ENCODE data around the gene C15orf62. TPM values are rescaled to one million over a fixed set of nuclear protein-coding genes. Genes with fewer than 3 reads are reported as not detected.

The C15orf62 gene
- total and polyA plus RNA-seq, 12 donors: 0.07 to 1.1 (median 0.36) TPM; not detected in 4

DNA sequence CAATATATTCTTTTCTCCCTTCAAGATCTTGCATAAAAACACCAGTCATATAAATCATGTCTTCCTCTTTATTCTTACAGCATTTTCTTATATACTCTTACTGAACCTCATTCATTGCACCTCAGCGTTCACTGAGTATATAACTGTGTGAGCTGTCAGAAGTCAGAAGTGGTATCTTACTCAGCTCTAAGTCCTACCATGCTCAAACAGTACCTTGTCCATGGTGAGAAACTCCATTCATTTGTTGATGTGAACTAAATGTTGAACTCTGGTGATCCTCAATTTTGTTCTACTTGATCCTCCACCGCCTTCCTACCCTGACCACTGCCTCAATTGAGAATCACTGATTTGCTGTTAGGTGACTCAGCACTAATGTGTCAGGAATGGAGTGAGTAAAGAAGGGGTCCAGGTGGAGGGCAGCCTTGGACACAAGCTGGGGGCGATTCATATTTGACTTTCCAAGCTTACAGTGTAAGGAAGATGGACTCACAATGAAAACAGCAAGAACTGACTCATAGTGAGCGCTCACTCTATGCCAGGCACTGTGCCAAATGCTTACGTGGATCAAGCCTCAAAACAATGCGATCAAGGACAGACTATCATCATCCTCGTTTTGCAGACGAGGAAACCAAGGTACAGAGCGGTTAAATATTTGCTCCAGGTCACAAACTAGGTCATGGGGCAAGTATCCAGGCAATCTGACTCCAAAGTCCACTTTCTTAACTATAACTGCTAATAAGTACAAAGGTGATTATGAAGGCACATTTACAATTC lies 23.6 kb downstream of the C15orf62 start:
- DNase-seq: peak; percentile 86 to 96 (median 94)
- no peaks in the 10 kb centered on the region for H3K36me3 ChIP-seq (replicated peaks in 1 of 2)
- H3K4me3 ChIP-seq: no peak overlapping the region
- intact Hi-C loops (cut with DNase I): no loop called here
- H3K9me3 ChIP-seq (replicated peaks in 1 of 3): no peaks in the 10 kb centered on the region
- H3K27me3 ChIP-seq: no peaks in the 10 kb centered on the region
- TF ChIP-seq, protein P1, sequence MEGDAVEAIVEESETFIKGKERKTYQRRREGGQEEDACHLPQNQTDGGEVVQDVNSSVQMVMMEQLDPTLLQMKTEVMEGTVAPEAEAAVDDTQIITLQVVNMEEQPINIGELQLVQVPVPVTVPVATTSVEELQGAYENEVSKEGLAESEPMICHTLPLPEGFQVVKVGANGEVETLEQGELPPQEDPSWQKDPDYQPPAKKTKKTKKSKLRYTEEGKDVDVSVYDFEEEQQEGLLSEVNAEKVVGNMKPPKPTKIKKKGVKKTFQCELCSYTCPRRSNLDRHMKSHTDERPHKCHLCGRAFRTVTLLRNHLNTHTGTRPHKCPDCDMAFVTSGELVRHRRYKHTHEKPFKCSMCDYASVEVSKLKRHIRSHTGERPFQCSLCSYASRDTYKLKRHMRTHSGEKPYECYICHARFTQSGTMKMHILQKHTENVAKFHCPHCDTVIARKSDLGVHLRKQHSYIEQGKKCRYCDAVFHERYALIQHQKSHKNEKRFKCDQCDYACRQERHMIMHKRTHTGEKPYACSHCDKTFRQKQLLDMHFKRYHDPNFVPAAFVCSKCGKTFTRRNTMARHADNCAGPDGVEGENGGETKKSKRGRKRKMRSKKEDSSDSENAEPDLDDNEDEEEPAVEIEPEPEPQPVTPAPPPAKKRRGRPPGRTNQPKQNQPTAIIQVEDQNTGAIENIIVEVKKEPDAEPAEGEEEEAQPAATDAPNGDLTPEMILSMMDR (IDR thresholded peaks at IDR 0.05): no peak
- TF ChIP-seq POLR2A (IDR thresholded peaks at IDR 0.05): no peak
- peak overlapping the region in 4 of 5 donors; percentile 7 to 74 (median 65) for H3K27ac ChIP-seq
- H3K4me1 ChIP-seq (replicated peaks in 1 of 2): peaks cover 4 to 32% of the 10 kb centered on the region in 2 donors
- WGBS, 4 donors: 43 to 51% (median 50%) methylated on average over 8 to 9 of the region's 9 CpGs

- H3K27ac ChIP-seq: peak overlapping the region in 2 of 5 donors; percentile 1 to 17
- TF ChIP-seq, protein P1 (IDR thresholded peaks at IDR 0.05): no peak
- no peak for TF ChIP-seq POLR2A (IDR thresholded peaks at IDR 0.05)
- H3K4me3 ChIP-seq: no peak overlapping the region
- H3K9me3 ChIP-seq (replicated peaks in 1 of 3): no peaks in the 10 kb centered on the region
- no peak for DNase-seq
- intact Hi-C loops (cut with DNase I): no loop called here
- no peaks in the 10 kb centered on the region for H3K27me3 ChIP-seq
- WGBS, 4 donors: 65 to 81% (median 77%) methylated on average over 2 of the region's 2 CpGs
- H3K4me1 ChIP-seq (replicated peaks in 1 of 2): peaks cover 4 to 22% of the 10 kb centered on the region in 2 donors
- no peaks in the 10 kb centered on the region for H3K36me3 ChIP-seq (replicated peaks in 1 of 2)
Measured at GRCh38 chr15:40796041-40796440, 26.3 kb downstream of the C15orf62 start.

DNA sequence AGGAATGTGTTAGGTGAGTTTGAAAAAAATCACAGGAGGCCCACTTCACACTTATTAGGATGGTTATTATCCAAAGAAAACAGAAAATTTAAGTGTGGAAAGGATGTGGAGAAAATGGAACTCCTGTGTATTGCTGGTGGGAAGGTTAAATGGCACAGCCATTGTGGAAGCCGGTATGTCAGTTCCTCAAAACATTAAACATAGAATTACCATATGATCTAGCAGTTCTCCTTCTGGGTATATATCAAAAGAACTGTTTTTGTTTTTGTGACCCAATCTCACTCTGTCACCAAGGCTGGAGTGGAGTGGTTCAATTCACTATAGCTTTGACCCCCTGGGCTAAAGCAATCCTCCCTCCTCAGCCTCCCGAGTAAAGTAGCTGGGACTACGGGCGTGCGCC lies 26.7 kb downstream of the C15orf62 start:
- intact Hi-C loops (cut with DNase I): no loop called here
- Histone ChIP-seq H3K36me3 (replicated peaks in 1 of 2) (no peaks in the 10 kb centered on the region), H3K27me3 (no peaks in the 10 kb centered on the region), H3K9me3 (replicated peaks in 1 of 3) (no peaks in the 10 kb centered on the region), H3K4me1 (replicated peaks in 1 of 2) (peaks cover 4 to 22% of the 10 kb centered on the region in 2 donors), H3K27ac (peak overlapping the region in 1 of 5 donors; percentile 1), H3K4me3 (no peak overlapping the region)
- TF ChIP-seq, protein P1 (IDR thresholded peaks at IDR 0.05): no peak
- TF ChIP-seq POLR2A (IDR thresholded peaks at IDR 0.05): no peak
- WGBS, 4 donors: 86 to 94% (median 91%) methylated on average over 5 of the region's 5 CpGs
- DNase-seq: no peak

GRCh38 chr15:40799523-40799922 lies 29.7 kb downstream of the C15orf62 start:
- no peaks in the 10 kb centered on the region for H3K27me3 ChIP-seq
- H3K4me1 ChIP-seq (replicated peaks in 1 of 2): peaks cover 0 to 16% of the 10 kb centered on the region in 2 donors
- H3K36me3 ChIP-seq (replicated peaks in 1 of 2): no peaks in the 10 kb centered on the region
- no peak for DNase-seq
- no peak overlapping the region for H3K4me3 ChIP-seq
- no peaks in the 10 kb centered on the region for H3K9me3 ChIP-seq (replicated peaks in 1 of 3)
- 63 to 76% (median 71%) methylated on average over 3 of the region's 3 CpGs for WGBS, 4 donors
- TF ChIP-seq, protein P1 (IDR thresholded peaks at IDR 0.05): no peak
- no peak for TF ChIP-seq POLR2A (IDR thresholded peaks at IDR 0.05)
- intact Hi-C loops (cut with DNase I): no loop called here
- peak overlapping the region in 1 of 5 donors; percentile 6 for H3K27ac ChIP-seq

All from adrenal gland (tissue), 12 donors.